ENCODE measurements around the gene GAS2L3. TPM values are rescaled to one million over a fixed set of nuclear protein-coding genes. Genes with fewer than 3 reads are reported as not detected.

Gene GAS2L3
- total RNA-seq = 25.5 and 25.6 TPM in 2 replicates

GRCh38 chr12:100573292-100574186, at the start of gene GAS2L3:
GAS2L3 (plus strand) TSS chr12:100573684; CDS start chr12:100594905, 21,221 bp downstream.

Other genes with a start within 250 kb of the GAS2L3 start
- not detected in 2 replicates for gene SLC17A8, start 216.6 kb upstream of the GAS2L3 start, total RNA-seq
- gene NR1H4, start 99.8 kb upstream of the GAS2L3 start, total RNA-seq = not detected in 2 replicates
- gene ANO4, start 221.1 kb downstream of the GAS2L3 start, total RNA-seq = 0.25 and 0.40 TPM in 2 replicates

Data from mammary microvascular endothelial cell (primary cell).